HG03066 (cell line): ENCODE results near the gene STAP2.
"Not testable (repeated sequence)": the region's sequence is repeated elsewhere in the genome, so short reads cannot be mapped to it uniquely, and the experiment has no call there.

Source experiments
- ATAC-seq: cut with Tn5 transposase; IDR thresholded peaks from one replicate; pipeline ENCODE4 v1.9.1; 2021; ENCODE audit warnings: low read depth; ENCODE audit not compliant: unreplicated experiment

The STAP2 gene

DNA sequence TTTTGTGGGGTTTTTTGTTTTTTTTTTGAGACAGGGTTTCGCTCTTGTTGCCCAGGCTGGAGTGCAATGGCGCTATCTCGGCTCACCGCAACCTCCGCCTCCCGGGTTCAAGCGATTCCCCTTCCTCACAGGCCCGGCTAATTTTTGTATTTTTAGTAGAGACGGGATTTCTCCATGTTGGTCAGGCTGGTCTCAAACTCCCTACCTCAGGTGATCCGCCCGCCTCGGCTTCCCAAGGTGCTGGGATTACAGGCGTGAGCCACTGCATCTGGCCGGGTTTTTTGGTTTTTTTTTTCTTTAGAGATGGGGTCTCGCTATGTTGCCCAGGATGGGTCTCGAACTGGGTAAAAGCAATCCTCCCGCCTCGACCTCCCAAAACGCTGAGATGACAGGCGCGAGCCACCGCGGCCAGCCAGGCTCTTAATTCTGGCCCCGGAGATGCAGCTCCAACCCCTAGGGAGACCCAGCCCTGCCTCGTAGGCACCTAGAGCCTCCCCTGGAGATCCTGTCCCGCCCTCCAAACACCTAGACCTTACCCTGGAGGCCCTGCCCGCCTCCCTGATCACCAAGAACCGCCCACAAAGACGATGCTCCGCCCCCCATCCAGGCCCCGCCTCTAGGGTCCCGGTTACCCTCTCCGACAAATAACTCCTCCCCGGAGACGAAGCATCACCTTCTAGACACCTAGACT, 9.5 kb downstream of the STAP2 start:
- not testable (repeated sequence) for ATAC-seq

- peak; percentile 69 for ATAC-seq
Measured at GRCh38 chr19:4328243-4328990, 10.2 kb downstream of the STAP2 start.

DNA sequence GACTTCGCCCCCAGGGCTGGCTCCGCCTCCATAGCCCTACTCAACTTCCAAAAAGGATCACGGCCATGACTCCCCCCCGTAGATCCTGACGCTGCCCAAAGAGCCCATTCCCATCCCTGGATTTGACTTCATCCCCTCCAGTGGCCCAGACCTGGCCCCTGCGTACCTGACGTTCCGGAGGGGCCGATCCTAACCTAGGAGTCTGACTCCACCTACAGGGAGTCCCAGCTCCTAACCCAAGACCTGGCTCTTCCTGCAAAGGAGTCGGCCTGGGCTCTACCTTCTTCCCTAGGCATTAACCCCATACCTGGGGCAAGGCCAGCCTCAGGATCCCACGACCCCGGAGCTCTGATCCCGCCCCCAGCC, 10.8 kb downstream of the STAP2 start:
- no peak for ATAC-seq

DNA sequence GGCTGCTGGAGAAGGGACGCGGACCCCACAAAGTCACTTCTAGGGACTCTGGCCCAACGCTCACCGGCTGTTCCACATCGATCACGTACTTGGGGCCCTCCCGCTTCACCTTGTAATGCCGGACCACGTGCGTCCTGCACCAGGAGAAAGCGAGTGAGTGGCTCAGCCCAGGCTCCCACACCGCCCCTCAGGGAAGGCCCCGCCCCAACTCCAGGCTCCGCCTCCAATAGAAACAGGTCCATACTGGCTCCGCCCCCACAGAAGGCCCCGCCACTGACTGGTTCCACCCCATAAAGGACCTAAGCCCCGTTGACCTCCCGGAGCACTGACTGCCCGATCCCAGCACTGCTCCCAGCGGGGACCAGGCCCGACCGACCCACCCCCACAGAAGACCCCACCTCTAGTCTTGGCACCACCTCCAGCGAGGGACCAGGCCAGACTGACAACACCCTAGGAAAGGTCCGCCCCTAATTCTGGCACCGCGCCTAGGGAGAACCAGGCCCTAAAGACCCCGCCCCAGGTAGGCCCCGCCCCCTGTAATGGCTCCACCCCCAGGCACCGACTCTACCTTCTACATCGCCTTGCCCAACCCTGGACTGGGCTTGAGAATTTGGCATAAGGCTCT, 11.3 kb downstream of the STAP2 start:
- ATAC-seq = no peak

DNA sequence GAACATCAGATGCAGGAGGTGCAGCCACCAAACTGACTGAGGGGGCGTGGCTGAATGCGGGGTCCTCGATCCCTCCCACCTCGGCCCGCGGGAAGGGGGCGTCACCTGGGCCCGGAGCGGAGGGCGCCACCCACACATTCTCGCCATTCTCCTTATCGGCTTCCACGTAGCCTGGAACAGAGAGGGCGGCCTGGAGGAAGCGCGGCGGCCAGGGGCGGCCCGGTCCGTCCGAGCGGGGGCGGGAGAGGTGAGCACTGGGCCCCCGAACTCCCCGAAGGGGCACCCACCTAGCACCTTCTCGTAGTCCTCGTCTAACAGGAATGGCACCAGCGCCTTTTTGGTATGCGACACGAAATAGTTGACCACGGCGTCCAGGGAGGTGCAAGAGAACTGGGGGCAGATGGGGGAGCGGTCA, 11.8 kb downstream of the STAP2 start:
- ATAC-seq = no peak

DNA sequence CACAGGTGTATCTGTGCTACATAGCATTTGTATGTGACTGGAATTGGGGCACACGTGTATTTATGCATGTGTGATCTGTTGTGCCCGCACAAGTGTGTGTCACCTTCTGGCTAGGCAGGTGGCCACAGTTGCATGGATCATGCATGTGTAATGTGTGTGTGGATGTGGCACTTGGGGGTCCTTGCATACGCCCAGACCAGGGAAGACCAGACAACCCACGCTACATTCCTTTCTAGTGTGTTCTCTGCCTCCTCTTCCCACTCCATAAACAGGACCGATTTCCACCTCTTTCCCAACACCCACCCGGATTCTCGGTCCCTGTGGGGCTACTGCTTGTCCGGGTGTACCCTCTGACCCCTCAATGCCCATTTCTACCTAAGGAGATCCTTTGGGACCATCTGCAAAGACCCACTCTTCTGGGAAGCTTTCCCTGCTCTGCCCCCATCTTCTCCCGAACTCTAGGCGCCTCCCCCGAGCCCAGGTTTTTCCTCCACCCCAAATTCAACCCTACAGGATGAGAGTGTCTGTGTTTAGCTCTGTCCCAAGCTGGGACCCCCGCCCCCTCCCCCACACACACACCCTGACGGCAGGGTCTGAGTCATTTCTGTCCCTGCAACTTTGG, 12.3 kb downstream of the STAP2 start:
- ATAC-seq = no peak

DNA sequence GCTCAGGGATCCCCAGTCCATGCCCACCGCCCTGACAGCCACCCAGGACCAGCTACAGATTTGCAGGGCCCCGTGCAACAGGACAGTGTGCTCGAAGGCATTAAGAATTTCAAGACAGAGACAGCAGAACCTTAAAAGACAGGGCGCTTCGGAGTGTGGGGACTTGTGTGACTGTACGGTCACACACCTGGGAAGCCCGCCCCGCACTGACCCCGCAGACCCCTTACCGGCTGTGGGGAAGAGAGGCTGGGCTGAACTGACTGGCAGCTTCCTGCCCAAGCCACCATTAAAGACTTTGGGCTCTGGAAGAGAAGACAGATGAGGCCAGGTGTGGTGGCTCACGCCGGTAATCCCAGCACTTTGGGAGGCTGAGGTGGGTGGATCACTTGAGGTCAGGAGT, 14.4 kb downstream of the STAP2 start:
- ATAC-seq = no peak

- no peak for ATAC-seq
Measured at GRCh38 chr19:4323692-4324091, 14.9 kb downstream of the STAP2 start.

GRCh38 chr19:4322942-4323665, 15.5 kb downstream of the STAP2 start:
- no peak for ATAC-seq

- ATAC-seq = no peak
Measured at GRCh38 chr19:4320419-4320818, 18.2 kb downstream of the STAP2 start.

DNA sequence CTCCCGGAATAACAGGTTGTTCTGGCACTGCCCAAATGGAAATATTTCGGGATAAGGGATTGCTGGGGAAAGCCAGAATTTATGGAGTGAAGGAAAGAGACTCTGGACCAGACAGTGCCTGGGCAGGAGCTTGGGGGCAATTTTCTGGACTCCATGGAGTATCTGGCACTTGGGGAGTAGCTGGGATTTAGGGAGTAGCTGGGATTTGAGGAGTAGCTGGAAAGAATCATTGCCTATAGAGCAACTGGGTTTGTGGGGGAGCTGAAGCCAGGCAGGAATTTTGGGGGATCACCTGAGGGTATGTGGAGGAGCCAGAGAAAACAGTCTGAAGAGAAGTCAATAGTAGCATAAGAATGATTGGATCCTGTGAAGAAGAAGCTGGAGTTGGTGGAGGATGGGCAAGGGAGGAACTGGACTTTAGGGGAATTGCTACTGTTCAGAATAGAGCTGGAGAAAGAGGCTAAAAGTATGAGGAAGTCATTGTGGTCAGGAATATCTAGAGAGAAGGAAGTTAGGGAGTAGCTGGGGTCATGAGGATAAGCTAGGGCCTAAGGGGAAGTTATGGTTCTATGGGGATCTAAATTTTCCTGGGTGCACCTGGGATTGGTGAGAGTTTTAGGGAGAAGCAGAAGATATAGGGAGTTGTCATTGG, 19.4 kb downstream of the STAP2 start:
- no peak for ATAC-seq

- no peak for ATAC-seq
Measured at GRCh38 chr19:4318460-4318859, 20.2 kb downstream of the STAP2 start.

DNA sequence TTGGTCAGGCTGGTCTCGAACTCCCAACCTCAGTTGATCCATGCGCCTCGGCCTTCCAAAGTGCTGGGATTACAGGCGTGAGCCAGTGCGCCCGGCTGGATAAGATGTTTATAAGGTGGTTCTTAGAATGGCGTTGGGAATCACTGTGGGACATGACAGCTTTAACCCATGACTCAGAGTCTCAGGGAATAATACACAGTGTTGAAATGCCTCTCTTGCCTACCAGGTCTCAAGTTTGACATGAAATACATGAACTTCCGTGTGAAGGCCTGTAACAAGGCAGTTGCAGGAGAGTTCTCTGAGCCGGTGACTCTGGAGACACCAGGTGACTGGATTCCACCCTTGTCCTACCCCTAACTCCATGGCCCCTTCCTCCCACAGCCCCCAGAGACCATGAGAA, 21.7 kb downstream of the STAP2 start:
- ATAC-seq = no peak

- no peak for ATAC-seq
Measured at GRCh38 chr19:4313847-4314490, 24.7 kb downstream of the STAP2 start.

DNA sequence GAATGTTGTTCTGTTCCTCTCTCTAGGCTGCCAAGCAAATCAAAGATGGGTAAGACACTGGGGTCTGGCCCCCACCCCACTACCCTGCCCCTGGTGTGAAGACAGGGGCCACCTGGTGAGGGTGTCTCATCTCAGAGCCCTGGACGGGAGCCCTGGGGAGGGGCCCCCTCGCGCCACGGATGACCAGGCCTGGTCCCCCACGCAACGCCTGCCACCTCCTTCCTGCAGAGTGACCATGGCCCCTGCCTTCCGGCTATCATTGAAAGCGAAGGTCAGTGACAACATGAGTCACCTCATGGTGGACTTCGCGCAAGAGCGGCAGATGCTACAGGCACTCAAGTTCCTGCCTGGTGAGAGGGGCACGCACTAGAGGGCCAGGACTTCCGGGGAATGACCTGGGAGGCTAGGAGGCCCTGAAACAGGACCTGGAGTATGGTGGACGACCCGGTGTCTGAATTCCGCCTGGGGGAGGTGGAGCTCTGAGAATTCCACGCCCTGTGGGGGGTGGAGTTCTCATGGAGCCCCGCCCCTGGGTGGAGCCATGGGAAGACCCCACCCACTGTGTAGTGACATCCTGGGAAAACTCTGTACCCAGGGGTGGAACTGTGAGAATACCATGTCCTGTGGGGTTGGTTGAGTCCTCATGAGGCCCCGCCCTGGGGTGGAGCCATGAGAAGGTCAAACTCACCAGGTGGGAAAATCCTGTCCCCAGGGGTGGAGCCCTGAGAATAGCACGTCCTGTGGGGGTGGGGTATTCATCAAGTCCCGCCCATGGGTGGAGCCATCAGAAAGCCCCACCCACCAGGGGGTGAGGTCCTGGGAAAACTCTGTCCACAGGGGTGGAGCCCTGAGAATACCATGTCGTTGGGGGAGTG, 28.1 kb downstream of the STAP2 start:
- no peak for ATAC-seq

DNA sequence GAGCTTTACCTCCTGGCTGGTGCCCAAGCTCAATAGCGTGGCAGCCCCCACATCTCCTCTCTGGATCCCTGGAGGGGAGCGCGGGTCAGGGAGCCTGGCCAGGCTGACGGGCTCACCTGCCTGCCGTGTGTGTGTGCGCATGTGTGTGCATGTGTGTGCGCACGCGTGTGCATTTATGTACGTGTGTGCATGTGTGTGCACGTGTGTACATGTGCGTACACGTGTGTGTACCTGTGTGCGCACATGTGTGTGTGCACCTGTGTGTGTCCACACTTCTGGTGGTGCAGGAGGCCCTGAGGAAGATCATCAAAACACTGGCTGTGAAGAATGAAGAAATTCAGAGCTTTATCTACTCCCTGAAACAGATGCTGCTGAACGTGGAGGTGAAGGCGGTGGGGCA, 33.0 kb downstream of the STAP2 start:
- ATAC-seq = no peak

DNA sequence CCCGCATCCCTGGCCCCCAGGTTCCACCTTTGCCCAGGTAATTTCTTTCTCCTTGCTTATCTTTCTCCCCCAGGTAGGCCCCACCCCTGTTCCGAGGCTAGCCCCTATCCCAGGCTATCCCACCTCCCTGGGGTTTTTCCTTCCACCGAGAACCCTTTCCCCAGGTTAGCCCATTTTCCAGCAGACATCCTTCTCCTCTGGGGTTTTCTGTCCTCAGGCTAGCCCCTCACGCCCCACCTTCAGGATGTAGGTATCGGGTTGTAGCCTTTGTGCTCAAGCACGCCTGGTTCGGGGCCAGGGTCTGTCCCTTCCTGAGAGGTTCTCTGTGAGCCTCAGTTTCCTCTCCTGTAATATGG, 33.4 kb downstream of the STAP2 start:
- ATAC-seq = no peak

- no peak for ATAC-seq
Measured at GRCh38 chr19:4304538-4305256, 33.9 kb downstream of the STAP2 start, which contains the start of gene FSD1. FSD1 (plus strand) TSS chr19:4304598; CDS start chr19:4304747, 149 bp downstream.
